Sigmoid colon (tissue), 7 donors: ENCODE measurements around the gene MTSS2. TPM values are rescaled to one million over a fixed set of nuclear protein-coding genes. Genes with fewer than 3 reads are reported as not detected.

Experiments used
- DNase-seq: peaks from one replicate; pipeline ENCODE4 v3.0.0-alpha.2; 2019
- H3K27ac ChIP-seq, 4 donors: fragments of 200-600 bp; sonication (generic); one replicate each; pipeline ENCODE4 v1.5.1; 2016 to 2019; ENCODE audit warnings: mild to moderate bottlenecking in 1 of 4
- H3K27me3 ChIP-seq, 3 donors: fragments of 200-600 bp; sonication (generic); one replicate each; pipeline ENCODE4 v1.5.1; 2019; ENCODE audit warnings: mild to moderate bottlenecking in 1 of 3
- H3K36me3 ChIP-seq, 4 donors: fragments of 200-600 bp; sonication (generic); one replicate each; pipeline ENCODE4 v1.5.1; 2016 to 2019
- H3K4me1 ChIP-seq, 4 donors: fragments of 200-600 bp; sonication (generic); one replicate each; pipeline ENCODE4 v1.5.1; 2017 to 2019
- H3K4me3 ChIP-seq, 4 donors: fragments of 200-600 bp; sonication (generic); one replicate each; pipeline ENCODE4 v1.5.1; 2017 to 2019; ENCODE audit warnings: mild to moderate bottlenecking in 2 of 4, moderate library complexity in 1 of 4
- H3K9me3 ChIP-seq, 4 donors: fragments of 200-600 bp in 3 of 4; sonication (generic) in 3 of 4; one replicate each; pipeline versions ENCODE4 v1.5.1 to v1.6.1; 2013 to 2019
- EP300 ChIP-seq, 4 donors: sonication (generic); formaldehyde crosslinking; IDR thresholded peaks; one replicate each; pipeline ENCODE4 v1.6.1; 2017; ENCODE audit warnings: antibody characterized with exemption in 4 of 4
- POLR2A ChIP-seq, 2 donors: fragments of 450-650 bp; IDR thresholded peaks; one replicate each; pipeline ENCODE4 v1.6.1; 2016; ENCODE audit warnings: antibody characterized with exemption in 2 of 2, mild to moderate bottlenecking in 2 of 2, moderate library complexity in 2 of 2
- POLR2AphosphoS5 ChIP-seq, 4 donors: sonication (generic); formaldehyde crosslinking; IDR thresholded peaks; one replicate each; pipeline ENCODE4 v1.6.1; 2017; ENCODE audit warnings: antibody characterized with exemption in 4 of 4
- WGBS, 2 donors: extraction: QIAGEN DNeasy Blood & Tissue Kit; methylation state at CpG; one replicate each; pipeline ENCODE4 v1.1.7; 2013; 5-methylcytosine and 5-hydroxymethylcytosine counted together
- intact Hi-C: fragments of 100-400 bp; cut with DNase I; formaldehyde crosslinking; loops from one replicate; pipeline ENCODE4 v1.15.1; 2023
- polyA plus RNA-seq, 3 donors: library from polyadenylated mRNA; stranded (reverse); fragments of 200-250 nt; gene quantifications; one replicate each; pipeline ENCODE4 v1.2.3, GENCODE V29; 2013
- total RNA-seq, 4 donors: library from RNA; depleted of rRNA; stranded (reverse); fragments of >200 nt; gene quantifications; one replicate each; pipeline ENCODE4 v1.1.0, GENCODE V29; 2016
- TF ChIP-seq, protein P1 (sequence below), 4 experiments: fragments of 450-650 bp in 3 of 4; fragments of 200-600 bp in 1 of 4; IDR thresholded peaks; one replicate each; pipeline ENCODE4 v1.5.1; 2016 to 2019; ENCODE audit warnings: antibody characterized with exemption in 4 of 4, mild to moderate bottlenecking in 3 of 4, moderate library complexity in 2 of 4
- donor health status: healthy with polysubstance abuse.
- donor health status: Bipolar disorder and iron deficiency.
- donor health status: healthy.

MTSS2 gene
- total and polyA plus RNA-seq, 7 donors, result 5.4 to 100.0 (median 36.4) TPM

DNA sequence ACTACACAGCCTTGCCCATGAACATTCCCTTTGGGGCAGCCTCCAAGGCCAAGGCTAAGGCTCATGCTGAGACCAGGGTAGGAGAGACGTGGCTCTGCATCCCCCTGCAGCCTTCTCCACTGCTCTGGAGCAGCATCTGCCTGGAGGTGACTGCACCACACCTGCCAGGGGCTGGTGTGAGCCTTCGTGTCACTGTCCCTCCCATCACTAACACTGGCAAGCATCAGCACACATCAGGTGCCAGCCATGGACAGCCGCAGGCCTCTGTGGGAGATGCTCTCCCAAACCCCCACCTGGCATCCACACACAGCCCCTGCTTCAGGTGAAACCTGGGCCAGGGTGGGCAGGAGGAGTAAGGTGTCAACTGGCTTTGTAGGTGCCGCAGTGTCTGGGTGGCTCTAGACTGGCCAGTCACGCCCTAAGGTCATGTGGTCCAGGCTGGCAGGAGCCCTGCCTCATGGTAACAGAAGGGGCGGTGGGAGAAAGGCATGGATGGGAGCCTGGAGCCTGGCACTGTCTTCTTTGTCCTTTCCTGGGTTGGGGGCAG is 18.1 kb upstream of the MTSS2 start:
- no peak overlapping the region for H3K4me3 ChIP-seq
- peak overlapping the region; percentile 92 to 99 (median 98) for H3K27ac ChIP-seq
- intact Hi-C loops, result loop anchor here (2.0 to 5.0 kb wide), 2 partner anchors 13 to 33 kb away; no protein-coding TSS in a partner anchor
- no peak for DNase-seq
- WGBS, 2 donors, result 81 to 88% methylated on average over 6 of the region's 6 CpGs
- no peaks in the 10 kb centered on the region for H3K36me3 ChIP-seq
- no peaks in the 10 kb centered on the region for H3K9me3 ChIP-seq
- peaks cover 6 to 98% (median 95%) of the 10 kb centered on the region in 4 donors for H3K4me1 ChIP-seq
- H3K27me3 ChIP-seq, result no peaks in the 10 kb centered on the region
- TF ChIP-seq POLR2A (IDR thresholded peaks at IDR 0.05) (no peak), POLR2AphosphoS5 (IDR thresholded peaks at IDR 0.05) (no peak), EP300 (IDR thresholded peaks at IDR 0.05) (no peak)
- TF ChIP-seq, protein P1, sequence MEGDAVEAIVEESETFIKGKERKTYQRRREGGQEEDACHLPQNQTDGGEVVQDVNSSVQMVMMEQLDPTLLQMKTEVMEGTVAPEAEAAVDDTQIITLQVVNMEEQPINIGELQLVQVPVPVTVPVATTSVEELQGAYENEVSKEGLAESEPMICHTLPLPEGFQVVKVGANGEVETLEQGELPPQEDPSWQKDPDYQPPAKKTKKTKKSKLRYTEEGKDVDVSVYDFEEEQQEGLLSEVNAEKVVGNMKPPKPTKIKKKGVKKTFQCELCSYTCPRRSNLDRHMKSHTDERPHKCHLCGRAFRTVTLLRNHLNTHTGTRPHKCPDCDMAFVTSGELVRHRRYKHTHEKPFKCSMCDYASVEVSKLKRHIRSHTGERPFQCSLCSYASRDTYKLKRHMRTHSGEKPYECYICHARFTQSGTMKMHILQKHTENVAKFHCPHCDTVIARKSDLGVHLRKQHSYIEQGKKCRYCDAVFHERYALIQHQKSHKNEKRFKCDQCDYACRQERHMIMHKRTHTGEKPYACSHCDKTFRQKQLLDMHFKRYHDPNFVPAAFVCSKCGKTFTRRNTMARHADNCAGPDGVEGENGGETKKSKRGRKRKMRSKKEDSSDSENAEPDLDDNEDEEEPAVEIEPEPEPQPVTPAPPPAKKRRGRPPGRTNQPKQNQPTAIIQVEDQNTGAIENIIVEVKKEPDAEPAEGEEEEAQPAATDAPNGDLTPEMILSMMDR (IDR thresholded peaks at IDR 0.05), result no peak

DNA sequence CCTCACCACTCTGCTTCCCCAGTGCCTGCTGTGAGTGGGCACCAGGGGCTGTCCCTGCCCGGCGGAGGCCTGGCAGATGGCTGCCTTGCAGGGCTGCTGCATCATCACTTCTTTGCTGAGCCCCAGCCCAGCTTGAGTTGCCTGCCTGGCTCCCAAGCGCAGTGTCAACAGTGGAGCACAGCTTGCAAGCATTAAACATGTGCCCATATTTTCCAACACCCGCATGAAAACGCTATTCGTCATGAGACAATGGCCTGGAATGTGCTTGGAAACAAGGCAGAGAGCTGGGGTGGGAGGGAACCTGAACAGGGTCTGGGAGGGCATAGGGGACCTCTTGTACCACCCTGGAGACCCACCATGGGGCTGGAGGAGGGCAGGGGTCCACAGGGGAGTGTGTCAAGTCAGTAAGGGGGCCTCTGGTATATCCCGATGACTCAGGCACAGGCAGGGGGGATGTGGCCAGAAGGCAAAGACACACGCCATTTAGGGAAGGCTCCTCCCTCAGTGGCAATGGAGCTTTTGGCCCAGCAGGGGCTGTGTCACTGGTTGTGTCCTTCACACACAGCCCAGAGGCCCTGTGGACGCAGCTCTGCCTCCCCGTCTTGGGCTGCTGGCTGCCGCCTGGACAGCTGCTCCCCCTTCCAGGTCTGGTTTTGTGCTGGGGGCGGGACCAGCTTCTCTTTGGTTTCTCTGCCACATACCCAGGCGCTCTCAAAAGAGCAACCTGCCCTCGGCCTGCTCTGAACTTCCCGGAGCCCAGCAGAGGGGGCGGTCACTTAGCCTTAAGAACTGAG is 17.4 kb upstream of the MTSS2 start:
- H3K27ac ChIP-seq, result peak overlapping the region; percentile 92 to 99 (median 98)
- no peaks in the 10 kb centered on the region for H3K9me3 ChIP-seq
- H3K4me1 ChIP-seq, result peaks cover 6 to 98% (median 94%) of the 10 kb centered on the region in 4 donors
- intact Hi-C loops, result loop anchor here (5.0 kb wide), 1 partner anchor 34 kb away; no protein-coding TSS in a partner anchor
- TF ChIP-seq POLR2AphosphoS5 (IDR thresholded peaks at IDR 0.05) (peak; percentile 60 to 83 (median 72)), EP300 (IDR thresholded peaks at IDR 0.05) (peak in 3 of 4 donors; percentile 89 to 96 (median 91)), POLR2A (IDR thresholded peaks at IDR 0.05) (peak in 1 of 2 donors; percentile 32)
- TF ChIP-seq, protein P1 (IDR thresholded peaks at IDR 0.05), result peak in 3 of 4 experiments; percentile 42 to 56 (median 43)
- WGBS, 2 donors, result 76 to 86% methylated on average over 16 of the region's 16 CpGs
- H3K27me3 ChIP-seq, result no peaks in the 10 kb centered on the region
- no peak overlapping the region for H3K4me3 ChIP-seq
- peak; percentile 94 for DNase-seq
- no peaks in the 10 kb centered on the region for H3K36me3 ChIP-seq

DNA sequence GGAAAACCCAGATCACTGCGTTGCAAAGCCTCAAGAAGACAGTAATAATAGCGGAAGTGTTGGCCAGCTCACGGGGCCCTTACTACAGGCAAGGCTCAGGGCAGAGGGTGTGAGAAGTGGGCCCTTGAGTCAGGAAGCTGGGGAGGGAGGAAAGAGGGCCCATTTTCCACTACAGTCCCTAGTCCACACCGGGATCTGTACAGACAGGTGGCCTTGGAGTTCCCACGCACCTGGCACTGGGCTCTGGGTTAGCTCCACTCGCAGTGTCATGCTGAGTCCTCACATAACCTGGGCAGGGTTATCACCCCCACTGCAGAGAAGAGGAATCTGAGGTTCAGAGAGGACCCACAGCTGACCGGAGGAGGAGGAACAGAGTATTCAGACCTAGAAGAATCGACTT is 16.8 kb upstream of the MTSS2 start:
- Histone ChIP-seq H3K27ac (peak overlapping the region; percentile 92 to 99 (median 98)), H3K4me1 (peaks cover 6 to 98% (median 94%) of the 10 kb centered on the region in 4 donors), H3K27me3 (no peaks in the 10 kb centered on the region), H3K9me3 (no peaks in the 10 kb centered on the region), H3K4me3 (no peak overlapping the region), H3K36me3 (no peaks in the 10 kb centered on the region)
- no peak for TF ChIP-seq POLR2A (IDR thresholded peaks at IDR 0.05)
- no peak for TF ChIP-seq POLR2AphosphoS5 (IDR thresholded peaks at IDR 0.05)
- no peak for TF ChIP-seq EP300 (IDR thresholded peaks at IDR 0.05)
- TF ChIP-seq, protein P1 (IDR thresholded peaks at IDR 0.05), result no peak
- intact Hi-C loops, result loop anchor here (5.0 kb wide), 1 partner anchor 35 kb away; no protein-coding TSS in a partner anchor
- DNase-seq, result no peak
- WGBS, 2 donors, result 86 to 88% methylated on average over 8 of the region's 8 CpGs

DNA sequence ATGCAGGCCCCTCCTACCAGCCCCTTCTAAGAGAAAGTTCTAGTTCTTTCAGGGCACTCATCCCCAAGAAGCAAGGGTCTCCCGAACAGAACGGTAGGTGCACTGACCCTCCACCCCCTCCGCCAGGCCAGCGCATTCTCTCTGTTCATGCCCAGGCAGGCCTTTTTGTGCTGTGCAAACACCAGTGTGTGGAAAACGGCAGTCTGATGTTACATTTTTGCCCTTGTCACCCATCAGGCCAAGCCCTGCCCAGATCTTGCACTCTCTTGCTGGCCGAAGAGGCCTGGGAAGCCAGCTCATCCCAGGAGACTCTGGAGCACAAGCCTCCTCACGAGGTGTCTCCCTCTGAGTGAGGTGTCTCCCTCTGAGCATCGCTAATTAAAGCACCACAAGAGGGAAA is 16.1 kb upstream of the MTSS2 start:
- Histone ChIP-seq H3K27ac (peak overlapping the region; percentile 92 to 99 (median 98)), H3K9me3 (no peaks in the 10 kb centered on the region), H3K4me1 (peaks cover 6 to 98% (median 94%) of the 10 kb centered on the region in 4 donors), H3K4me3 (no peak overlapping the region), H3K36me3 (no peaks in the 10 kb centered on the region), H3K27me3 (no peaks in the 10 kb centered on the region)
- DNase-seq, result no peak
- no peak for TF ChIP-seq POLR2A (IDR thresholded peaks at IDR 0.05)
- TF ChIP-seq EP300 (IDR thresholded peaks at IDR 0.05), result no peak
- no peak for TF ChIP-seq POLR2AphosphoS5 (IDR thresholded peaks at IDR 0.05)
- TF ChIP-seq, protein P1 (IDR thresholded peaks at IDR 0.05), result no peak
- intact Hi-C loops, result loop anchor here (5.0 kb wide), 1 partner anchor 35 kb away; no protein-coding TSS in a partner anchor
- WGBS, 2 donors, result 92% methylated on average over 8 of the region's 8 CpGs
